Body of pancreas (tissue), 4 donors: ENCODE results near the gene BCKDK.

Experiments
- POLR2A ChIP-seq, 3 donors: fragments of 450-650 bp; IDR thresholded peaks; one replicate each; pipeline ENCODE4 v1.6.1; 2016; ENCODE audit warnings: antibody characterized with exemption in 3 of 3, mild to moderate bottlenecking in 2 of 3
- TF ChIP-seq, protein P1 (sequence below), 7 experiments: fragments of 450-650 bp in 4 of 7; fragments of 200-600 bp in 3 of 7; sonication (generic) in 3 of 7; IDR thresholded peaks; one replicate each; pipeline ENCODE4 v1.5.1; 2016 to 2019; ENCODE audit warnings: antibody characterized with exemption in 7 of 7

DNA sequence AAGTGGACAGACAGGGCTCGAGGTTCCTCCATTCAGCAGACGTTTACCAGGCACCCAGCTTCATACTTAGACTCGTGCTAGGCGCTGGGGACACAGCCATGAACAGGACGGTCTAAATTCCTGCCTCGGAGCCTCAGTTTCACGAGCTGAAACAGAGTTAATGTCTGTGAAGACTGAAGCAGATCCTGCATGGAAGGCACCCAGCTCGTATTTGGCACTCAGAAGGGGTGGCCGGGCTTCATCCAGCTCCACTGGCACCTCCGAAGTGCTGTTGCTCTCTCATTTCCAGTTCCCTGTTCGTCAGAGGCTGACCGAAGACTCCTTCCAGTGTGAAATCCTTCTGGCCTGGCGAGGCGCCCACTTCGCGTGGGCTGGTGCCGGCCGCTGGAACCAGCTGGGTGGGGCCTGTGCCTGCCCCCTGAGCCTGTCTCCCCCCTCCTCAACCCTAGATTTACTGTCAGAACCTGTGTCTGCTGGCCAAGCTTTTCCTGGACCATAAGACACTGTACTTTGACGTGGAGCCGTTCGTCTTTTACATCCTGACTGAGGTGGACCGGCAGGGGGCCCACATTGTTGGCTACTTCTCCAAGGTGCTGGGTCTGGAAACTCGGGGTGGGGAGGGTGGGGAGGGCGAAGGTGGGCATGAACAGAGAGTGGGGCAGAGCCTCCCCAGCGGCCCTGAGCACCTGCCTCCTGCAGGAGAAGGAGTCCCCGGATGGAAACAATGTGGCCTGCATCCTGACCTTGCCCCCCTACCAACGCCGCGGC is 21.6 kb downstream of the BCKDK start:
- TF ChIP-seq, protein P1, sequence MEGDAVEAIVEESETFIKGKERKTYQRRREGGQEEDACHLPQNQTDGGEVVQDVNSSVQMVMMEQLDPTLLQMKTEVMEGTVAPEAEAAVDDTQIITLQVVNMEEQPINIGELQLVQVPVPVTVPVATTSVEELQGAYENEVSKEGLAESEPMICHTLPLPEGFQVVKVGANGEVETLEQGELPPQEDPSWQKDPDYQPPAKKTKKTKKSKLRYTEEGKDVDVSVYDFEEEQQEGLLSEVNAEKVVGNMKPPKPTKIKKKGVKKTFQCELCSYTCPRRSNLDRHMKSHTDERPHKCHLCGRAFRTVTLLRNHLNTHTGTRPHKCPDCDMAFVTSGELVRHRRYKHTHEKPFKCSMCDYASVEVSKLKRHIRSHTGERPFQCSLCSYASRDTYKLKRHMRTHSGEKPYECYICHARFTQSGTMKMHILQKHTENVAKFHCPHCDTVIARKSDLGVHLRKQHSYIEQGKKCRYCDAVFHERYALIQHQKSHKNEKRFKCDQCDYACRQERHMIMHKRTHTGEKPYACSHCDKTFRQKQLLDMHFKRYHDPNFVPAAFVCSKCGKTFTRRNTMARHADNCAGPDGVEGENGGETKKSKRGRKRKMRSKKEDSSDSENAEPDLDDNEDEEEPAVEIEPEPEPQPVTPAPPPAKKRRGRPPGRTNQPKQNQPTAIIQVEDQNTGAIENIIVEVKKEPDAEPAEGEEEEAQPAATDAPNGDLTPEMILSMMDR (IDR thresholded peaks at IDR 0.05): no peak
- TF ChIP-seq POLR2A (IDR thresholded peaks at IDR 0.05): no peak
